SK-MEL-5 (cell line): ENCODE data around the gene FBXO48. TPM values are rescaled to one million over a fixed set of nuclear protein-coding genes. Genes with fewer than 3 reads are reported as not detected.

Source experiments
- DNase-seq: peaks from one replicate; pipeline ENCODE4 v3.0.0-alpha.2; 2016; ENCODE audit warnings: low read depth, low spot score
- in situ Hi-C: cut with HindIII; loops from 2 replicates; pipeline ENCODE4 v1.10.0; 2016; ENCODE audit warnings: low sequenced_read_pairs, high pct_unique_total_duplicates, low pct_unique_long_range_greater_than_20kb
- total RNA-seq: library from RNA; depleted of rRNA; stranded (reverse); fragments of >200 nt; shearing (Covaris generic); gene quantifications from 2 replicates; pipeline ENCODE4 v1.2.3, GENCODE V29; 2014

The FBXO48 gene
- total RNA-seq, 1 experiment from 2014 or later: 1.2 TPM

- in situ Hi-C loops: no loop called here
- no peak for DNase-seq
Observed at GRCh38 chr2:68426446-68426845, 40.6 kb downstream of the FBXO48 start.

- in situ Hi-C loops: no loop called here
- DNase-seq: no peak
Observed at GRCh38 chr2:68425503-68425902, 41.6 kb downstream of the FBXO48 start.

GRCh38 chr2:68423966-68424650, 43.0 kb downstream of the FBXO48 start:
- DNase-seq: no peak
- in situ Hi-C loops: no loop called here

GRCh38 chr2:68420254-68420910, 46.7 kb downstream of the FBXO48 start:
- in situ Hi-C loops: no loop called here
- no peak for DNase-seq

DNA sequence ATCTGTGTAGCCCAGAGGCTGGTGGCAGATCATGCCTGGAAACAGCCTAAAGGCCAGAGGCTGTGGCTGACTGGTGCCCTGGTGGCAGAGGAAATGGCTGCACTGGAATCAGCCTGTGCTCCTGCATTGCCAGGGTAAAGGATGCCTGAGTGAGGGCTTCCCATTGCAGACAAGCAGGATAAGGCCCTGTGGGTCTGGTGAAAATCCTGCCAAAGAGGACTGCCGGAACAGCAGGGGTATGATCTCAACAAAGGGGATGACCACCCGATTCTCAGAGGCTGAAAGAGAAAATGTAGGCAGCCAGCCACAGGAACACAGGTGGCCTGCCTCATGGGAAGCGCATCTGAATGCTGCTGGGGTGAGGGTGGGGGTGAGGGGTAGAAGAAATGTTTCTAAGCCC, 48.2 kb downstream of the FBXO48 start:
- in situ Hi-C loops: no loop called here

DNA sequence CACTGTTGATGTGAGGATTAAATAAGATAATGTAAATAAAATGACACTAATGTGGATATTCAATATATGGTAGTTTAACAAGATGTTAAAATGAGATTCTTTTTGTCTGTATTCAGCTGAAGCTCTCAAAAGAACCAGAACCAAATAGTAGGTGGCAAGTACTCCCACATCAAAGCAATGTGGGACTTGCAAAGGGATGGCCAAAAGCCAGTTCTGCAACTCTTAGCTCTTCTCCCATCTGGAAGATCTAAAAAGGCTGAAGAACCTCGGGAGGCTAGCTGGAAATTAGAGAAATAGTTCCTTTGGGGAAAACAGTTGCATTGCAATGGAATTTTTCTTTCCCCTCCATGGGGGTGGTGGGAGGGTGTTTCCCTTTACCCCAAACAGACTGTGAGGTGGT, 48.7 kb downstream of the FBXO48 start:
- no peak for DNase-seq
- in situ Hi-C loops: no loop called here

More for the DNA sequence above, 48.2 kb downstream of the FBXO48 start:
- no peak for DNase-seq

- in situ Hi-C loops: no loop called here
Observed at GRCh38 chr2:68417926-68418325, 49.2 kb downstream of the FBXO48 start.

GRCh38 chr2:68416081-68416675, 50.9 kb downstream of the FBXO48 start:
- in situ Hi-C loops: no loop called here
- no peak for DNase-seq

More at GRCh38 chr2:68417926-68418325, 49.2 kb downstream of the FBXO48 start:
- no peak for DNase-seq

DNA sequence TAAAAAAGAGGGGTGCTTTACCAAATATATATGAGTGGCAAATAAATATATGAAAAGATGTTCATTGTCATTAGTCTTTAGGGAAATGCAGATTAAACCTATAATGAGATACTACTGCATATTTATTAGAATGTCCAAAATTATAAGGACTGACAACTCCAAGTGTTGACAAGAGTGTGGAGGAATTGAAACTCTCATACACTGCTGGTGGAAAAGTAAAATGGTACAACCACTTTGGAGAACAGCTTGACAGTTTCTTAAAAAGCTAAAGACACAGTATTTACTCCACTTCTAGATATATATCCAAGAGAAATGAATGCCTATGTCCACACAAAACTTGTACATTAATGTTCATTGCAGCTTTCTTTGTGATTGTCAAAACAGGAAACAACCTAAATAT, 51.6 kb downstream of the FBXO48 start:
- in situ Hi-C loops: no loop called here
- no peak for DNase-seq

DNA sequence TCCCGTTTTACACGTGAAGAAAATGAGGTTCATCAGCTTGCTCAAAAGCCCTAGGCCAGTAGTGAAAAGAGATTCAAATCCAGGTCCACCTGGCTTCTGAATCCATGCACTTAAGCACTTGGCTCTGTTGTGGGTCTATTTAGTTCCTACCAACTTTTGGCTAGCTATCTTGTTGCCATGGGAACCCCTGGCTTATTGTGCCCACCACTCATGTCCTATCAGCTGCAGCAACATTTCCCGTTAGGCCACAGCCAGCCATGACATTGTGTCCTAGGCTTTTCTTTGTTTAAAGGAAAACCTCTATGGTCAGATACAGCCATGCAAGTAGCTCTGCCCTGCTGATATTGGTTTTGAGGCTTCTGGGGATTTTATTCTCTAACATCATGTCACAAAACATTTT, 52.2 kb downstream of the FBXO48 start:
- in situ Hi-C loops: no loop called here

DNA sequence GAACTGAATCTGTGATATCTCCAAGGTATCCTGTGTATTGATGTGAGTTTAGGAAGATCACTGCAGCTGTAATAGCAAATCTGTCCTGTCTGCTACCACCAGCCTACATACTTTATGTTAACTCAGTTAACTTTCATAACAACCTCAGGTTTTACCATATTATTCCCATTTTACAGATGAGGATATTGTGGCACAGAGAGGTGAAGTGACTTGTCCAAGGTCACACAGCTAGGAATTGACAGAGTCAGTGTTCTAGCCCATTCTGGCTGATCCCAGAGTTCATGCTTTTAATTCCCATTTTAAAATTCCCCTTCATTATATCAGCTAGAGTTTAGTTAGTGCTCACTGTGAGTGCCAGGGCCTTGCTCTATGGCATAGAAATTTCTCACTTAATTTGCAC, 52.6 kb downstream of the FBXO48 start:
- no peak for DNase-seq
- in situ Hi-C loops: no loop called here

More for the DNA sequence above, 52.2 kb downstream of the FBXO48 start:
- DNase-seq: no peak

GRCh38 chr2:68413466-68413865, 53.6 kb downstream of the FBXO48 start:
- no peak for DNase-seq
- in situ Hi-C loops: no loop called here

GRCh38 chr2:68412127-68412819, 54.8 kb downstream of the FBXO48 start:
- DNase-seq: no peak
- in situ Hi-C loops: no loop called here

DNA sequence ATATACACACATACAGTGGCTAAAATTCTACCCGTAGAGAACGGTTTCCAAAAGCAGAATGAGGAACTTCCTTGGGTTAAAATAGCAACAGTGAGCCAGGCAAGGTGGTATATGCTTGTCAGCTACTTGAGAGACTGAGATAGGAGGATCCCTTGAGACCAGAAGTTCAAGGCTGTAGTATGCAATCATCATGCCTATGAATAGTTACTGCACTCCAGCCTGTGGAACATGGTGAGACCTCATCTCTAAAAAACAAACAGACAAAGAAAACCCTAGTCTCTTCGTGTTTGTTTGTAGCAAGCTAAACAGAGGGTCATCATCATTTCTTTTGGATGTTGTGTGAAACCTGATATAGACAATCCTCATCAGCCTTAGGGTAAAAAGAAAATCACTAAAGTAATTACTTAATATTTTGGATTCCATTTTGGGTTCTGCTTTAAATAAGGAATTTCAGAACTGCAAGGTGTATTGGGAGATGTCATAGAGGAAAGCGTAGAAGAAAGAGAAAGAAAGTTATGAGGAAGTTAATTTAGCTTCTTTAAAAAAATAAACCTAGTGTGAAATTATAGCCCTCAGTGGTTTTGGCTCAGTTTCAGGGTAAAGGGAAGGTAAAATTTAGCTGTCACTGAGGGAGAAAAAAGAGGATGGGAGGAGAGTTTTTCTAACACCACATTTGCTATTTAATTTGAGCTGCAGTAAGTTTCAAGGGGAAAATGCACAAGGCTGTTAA, 55.5 kb downstream of the FBXO48 start:
- DNase-seq: no peak
- in situ Hi-C loops: no loop called here
